GM18870 (cell line): Measurements from ENCODE around the gene GSTP1.
A peak's percentile ranks its signal among the peaks of the same experiment; 100 is the strongest.
"Not testable (repeated sequence)": the region's sequence is repeated elsewhere in the genome, so short reads cannot be mapped to it uniquely, and the experiment has no call there.

ENCODE experiments used
- ATAC-seq: cut with Tn5 transposase; IDR thresholded peaks from one replicate; pipeline ENCODE4 v1.9.1; 2021; ENCODE audit warnings: moderate library complexity; ENCODE audit not compliant: unreplicated experiment

Gene GSTP1

DNA sequence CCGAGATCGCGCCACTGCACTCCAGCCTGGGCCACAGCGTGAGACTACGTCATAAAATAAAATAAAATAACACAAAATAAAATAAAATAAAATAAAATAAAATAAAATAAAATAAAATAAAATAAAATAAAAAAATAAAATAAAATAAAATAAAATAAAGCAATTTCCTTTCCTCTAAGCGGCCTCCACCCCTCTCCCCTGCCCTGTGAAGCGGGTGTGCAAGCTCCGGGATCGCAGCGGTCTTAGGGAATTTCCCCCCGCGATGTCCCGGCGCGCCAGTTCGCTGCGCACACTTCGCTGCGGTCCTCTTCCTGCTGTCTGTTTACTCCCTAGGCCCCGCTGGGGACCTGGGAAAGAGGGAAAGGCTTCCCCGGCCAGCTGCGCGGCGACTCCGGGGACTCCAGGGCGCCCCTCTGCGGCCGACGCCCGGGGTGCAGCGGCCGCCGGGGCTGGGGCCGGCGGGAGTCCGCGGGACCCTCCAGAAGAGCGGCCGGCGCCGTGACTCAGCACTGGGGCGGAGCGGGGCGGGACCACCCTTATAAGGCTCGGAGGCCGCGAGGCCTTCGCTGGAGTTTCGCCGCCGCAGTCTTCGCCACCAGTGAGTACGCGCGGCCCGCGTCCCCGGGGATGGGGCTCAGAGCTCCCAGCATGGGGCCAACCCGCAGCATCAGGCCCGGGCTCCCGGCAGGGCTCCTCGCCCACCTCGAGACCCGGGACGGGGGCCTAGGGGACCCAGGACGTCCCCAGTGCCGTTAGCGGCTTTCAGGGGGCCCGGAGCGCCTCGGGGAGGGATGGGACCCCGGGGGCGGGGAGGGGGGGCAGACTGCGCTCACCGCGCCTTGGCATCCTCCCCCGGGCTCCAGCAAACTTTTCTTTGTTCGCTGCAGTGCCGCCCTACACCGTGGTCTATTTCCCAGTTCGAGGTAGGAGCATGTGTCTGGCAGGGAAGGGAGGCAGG is at the start of gene GSTP1:
TSS of gene GSTP1 (plus strand) at position 566 of the 958 bp plus-strand sequence. CDS start at position 598, 32 bp downstream.
- no peak for ATAC-seq

DNA sequence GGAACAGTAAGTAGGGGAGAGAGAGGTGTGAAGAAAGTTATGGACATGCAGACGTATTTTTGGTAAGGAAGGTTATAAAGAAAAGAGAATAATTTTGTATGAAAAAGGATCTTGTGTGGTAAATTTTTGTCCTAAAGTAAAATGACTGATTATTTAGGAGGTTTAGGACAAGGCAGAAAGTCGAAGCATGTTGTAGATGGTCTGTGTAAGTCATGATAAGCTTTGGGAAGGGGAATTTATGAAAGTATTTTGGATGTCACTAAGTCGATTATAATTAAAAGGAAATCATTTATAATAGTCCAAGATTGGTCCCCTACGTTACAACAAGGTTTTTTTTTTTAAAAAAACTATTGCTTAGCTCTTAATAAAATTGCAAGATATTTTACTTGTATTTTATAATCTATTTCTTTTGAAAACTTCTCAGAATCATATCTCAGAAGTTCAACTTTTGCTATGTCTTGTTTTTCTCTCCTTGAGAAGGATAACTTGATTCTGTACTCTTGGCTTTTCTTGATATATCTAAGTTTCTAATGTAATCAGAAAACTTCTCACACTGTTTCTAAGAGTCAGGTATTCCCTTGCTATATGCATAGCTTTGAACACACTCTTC is 49.4 kb upstream of the GSTP1 start:
- no peak for ATAC-seq

GRCh38 chr11:67535561-67535960 is 48.1 kb upstream of the GSTP1 start:
- no peak for ATAC-seq

DNA sequence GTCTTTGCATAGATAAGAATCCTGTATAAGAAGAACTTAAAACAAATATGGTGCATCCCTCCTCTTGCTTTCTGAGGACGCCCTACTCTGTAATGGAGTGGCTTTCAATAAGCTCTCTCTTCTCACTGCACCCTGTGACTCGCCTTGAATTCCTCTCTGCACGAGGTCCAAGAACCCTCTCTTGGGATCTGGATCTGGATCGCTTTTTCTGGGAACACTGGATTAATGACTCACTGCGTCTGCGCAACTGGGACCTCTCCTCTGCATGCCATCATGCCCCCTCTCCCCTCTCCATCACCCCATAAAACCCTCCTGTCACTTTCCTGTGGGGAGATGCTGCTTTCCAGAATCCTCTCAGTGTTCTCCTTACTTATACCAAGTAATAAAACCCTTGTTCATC is 45.3 kb upstream of the GSTP1 start:
- no peak for ATAC-seq

DNA sequence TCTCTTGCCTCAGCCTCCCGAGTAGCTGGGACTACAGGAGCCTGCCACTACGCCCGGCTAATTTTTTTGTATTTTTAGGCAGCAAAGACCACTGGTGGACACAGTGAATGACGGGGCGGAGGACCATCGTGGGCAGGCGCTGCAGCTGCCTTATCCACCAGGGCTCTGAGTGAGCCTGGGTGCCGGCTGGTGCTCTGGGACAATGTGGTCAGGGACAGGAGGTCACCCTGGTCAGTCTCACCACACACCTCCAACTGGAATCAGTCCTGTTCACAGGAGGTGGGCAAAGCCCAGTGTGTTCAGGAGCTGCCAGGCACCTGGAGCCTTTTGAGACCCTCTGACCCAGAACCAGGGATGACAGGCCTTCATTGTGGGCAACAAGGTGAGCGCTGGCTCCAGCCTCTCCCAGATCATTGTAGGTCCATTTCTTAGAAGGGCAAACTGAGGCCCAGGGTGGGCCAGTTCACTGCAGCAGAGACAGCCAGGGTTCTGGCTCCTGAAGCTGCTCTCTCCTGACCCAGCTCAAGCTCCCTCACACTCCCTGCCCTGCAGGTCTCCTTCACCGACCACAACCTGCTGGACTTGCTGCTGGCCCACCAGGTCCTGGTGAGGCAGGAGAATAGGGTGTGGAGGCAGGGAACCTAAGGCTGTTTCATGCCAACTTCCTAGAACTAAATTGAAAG is 44.6 kb upstream of the GSTP1 start:
- no peak for ATAC-seq

- no peak for ATAC-seq
Measured at GRCh38 chr11:67539550-67539949, 44.1 kb upstream of the GSTP1 start.

- ATAC-seq, result no peak
Measured at GRCh38 chr11:67541198-67541597, 42.4 kb upstream of the GSTP1 start.

GRCh38 chr11:67542169-67542568 is 41.4 kb upstream of the GSTP1 start:
- no peak for ATAC-seq

DNA sequence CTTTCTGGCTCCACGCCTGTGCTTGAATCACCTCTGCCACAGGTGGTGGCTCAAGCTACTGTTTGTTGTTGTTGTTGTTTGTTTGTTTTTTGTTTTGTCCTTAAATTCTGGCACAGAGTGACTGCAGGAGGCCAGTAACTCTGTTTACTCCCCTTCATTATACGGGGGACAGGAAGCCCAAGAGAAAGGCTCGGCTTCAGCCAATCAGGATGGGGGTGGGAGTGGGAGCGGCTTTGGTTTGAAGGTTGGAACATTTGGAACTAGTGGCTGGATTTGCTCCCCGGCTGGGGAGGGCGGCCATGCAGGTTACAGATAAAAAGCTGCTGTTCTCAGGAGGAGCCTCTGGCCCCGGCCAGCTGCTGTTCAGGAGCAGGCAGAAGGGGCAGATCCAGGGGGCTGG is 40.6 kb upstream of the GSTP1 start:
- ATAC-seq, result no peak

- ATAC-seq, result no peak
Measured at GRCh38 chr11:67543585-67543984, 40.0 kb upstream of the GSTP1 start.

- no peak for ATAC-seq
Measured at GRCh38 chr11:67544616-67545242, 38.9 kb upstream of the GSTP1 start.

DNA sequence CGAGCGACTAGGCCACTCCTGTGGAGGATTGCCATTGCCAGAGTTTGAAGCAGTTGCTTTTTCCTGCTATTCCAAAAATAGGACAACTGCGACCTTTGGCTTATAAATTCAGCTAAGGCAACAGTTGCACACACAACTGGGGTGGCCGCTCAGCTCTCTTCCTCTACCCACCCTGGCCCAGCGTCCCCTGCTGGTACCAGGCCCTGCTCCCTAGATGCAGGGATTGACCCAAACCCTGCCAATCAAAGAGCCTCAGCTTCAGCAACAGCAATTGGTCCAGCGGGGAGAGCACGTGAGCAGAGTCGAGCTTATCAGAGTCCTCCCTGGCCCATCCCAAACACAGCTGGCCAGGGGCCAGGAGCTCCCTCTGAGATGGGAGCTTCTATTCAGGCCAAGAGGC is 38.3 kb upstream of the GSTP1 start:
- no peak for ATAC-seq

DNA sequence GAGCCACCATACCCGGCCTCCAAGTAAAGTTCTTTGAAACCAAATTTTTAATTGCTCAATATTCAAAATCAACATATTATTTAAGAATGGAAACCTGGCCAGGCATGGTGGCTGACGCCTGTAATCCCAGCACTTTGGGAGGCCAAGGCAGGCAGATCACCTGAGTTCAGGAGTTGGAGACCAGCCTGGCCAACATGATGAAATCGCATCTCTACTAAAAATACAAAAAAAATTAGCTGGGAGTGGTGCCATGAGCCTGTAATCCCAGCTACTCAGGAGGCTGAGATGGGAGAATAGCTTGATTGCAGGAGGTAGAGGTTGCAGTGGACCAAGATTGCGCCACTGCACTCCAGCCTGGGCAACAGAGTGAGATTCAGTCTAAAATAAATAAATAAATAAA is 35.5 kb upstream of the GSTP1 start:
- ATAC-seq, result not testable (repeated sequence)

DNA sequence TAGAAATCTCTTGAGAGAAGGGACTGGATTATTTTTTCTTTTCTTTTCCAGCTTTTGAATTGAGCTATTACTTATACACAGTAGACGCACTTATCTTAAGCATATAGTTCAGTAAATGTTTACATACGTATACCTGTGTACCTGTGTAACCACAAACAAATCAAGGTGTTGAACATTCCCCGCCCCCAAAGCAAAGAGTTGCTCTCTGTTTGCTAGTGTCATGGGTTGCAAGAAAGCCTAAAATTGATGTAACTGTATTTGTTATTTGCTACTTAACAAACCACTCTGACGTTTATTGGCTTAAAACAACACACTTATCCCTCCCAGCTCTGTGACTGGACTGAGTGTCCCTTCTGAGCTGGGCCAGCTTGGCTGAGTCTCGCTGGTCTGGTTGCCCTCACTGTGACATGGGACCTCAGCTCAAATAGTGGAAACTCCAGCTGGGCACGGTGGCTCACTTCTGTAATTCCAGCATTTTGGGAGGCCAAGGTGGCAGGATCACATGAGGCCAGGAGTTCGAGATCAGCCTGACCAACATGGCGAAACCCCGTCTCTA is 35.0 kb upstream of the GSTP1 start:
- ATAC-seq, result no peak

DNA sequence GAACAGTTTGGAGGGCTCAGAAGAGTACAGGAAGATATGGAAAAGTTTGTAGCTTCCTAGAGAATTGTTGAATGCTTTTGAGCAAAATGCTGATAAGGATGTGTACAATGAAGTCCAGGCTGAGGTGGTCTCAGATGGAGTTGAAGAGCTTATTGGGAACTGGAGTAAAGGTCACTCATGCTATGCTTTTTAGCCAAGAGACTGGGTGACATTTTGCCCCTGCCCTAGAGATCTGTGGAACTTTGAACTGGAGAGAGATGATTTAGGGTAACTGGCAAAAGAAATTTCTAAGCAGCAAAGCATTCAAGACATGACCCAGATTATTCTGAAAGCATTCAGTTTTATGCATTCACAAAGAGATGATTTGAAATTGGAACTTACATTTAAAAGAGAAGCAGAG is 32.5 kb upstream of the GSTP1 start:
- ATAC-seq, result no peak

GRCh38 chr11:67551697-67552096 is 31.9 kb upstream of the GSTP1 start:
- not testable (repeated sequence) for ATAC-seq

DNA sequence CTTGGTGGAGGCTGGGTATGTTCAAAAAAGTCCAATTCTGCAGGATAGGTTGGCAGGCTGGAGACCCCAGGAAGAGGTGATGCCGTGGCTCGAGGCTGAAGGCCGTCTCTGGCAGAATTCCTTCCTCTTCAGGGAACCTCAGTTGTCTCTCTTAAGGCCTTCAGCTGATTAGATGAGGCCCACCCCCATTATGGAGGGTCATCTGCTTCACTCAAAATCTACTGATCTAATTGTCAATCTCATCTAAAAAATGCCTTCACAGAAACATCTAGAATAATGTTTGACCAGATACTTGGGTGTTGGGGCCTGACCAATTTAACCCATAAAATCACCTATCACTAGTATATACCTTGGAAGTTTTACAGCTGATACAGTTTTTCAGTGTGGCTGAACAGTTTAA is 27.4 kb upstream of the GSTP1 start:
- no peak for ATAC-seq

GRCh38 chr11:67558084-67558772 is 25.4 kb upstream of the GSTP1 start:
- ATAC-seq, result no peak

- peak; percentile 59 for ATAC-seq
Measured at GRCh38 chr11:67561971-67562619, 21.5 kb upstream of the GSTP1 start.
